Measurements from ENCODE around the gene HRC.

The HRC gene

DNA sequence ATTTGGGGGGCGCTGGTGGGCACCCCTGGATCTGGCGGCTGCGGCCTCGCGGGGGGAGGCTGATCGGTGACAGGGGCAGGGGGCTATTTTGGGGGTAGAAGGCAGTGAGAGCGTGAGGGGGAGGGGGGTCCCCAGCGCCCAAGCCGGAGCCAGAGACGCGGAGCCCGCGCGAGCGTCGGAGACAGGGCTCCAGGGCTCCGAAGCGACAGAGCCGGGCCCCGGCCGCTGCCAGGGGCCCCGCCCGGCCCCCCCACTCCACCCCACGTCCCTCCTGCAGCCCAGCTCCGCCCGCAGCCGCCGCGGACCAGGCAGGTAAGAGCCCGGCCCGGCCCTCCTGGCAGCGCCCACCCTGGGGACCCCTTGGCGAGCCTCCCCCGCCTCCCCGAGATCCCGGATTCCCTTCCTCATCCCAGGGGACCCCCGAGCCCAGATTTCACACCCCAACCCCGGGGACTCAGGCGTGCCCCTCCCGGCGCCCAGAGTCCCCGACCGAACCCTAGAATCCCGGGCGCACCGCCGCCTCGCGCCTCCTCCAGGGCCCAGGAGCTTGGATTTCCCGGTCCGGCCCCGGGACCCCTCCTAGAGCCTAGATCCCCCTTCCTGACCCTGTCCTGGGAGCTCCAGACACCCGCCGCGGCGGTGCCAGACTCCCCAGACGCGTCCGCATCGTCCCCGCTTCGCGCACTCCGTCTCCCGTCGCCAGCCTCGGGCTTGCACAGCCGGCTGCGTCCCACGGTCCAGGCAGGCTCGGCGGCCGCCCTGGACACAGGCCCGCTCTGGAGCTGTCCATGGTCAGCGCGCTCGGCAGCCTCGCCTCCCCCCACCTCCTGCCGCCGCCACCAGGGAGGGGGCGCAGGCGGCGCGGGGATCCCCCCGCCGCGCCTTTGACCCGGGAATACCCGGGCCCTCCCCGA lies 35.5 kb downstream of the HRC start, which contains the start of gene PPFIA3:
TSS of gene PPFIA3 (plus strand) at position 134 of the 914 bp plus-strand sequence. CDS start 8,330 bp downstream, outside the sequence.
- no peaks in the 10 kb centered on the region for H3K27me3 ChIP-seq (ENCODE audit: insufficient read depth, poor library complexity, severe bottlenecking)
- TF ChIP-seq, protein P1, sequence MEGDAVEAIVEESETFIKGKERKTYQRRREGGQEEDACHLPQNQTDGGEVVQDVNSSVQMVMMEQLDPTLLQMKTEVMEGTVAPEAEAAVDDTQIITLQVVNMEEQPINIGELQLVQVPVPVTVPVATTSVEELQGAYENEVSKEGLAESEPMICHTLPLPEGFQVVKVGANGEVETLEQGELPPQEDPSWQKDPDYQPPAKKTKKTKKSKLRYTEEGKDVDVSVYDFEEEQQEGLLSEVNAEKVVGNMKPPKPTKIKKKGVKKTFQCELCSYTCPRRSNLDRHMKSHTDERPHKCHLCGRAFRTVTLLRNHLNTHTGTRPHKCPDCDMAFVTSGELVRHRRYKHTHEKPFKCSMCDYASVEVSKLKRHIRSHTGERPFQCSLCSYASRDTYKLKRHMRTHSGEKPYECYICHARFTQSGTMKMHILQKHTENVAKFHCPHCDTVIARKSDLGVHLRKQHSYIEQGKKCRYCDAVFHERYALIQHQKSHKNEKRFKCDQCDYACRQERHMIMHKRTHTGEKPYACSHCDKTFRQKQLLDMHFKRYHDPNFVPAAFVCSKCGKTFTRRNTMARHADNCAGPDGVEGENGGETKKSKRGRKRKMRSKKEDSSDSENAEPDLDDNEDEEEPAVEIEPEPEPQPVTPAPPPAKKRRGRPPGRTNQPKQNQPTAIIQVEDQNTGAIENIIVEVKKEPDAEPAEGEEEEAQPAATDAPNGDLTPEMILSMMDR (IDR thresholded peaks at IDR 0.05; ENCODE audit: poor library complexity, severe bottlenecking): no peak
- H3K4me1 ChIP-seq (ENCODE audit: insufficient read depth, poor library complexity, severe bottlenecking): no peaks in the 10 kb centered on the region
- ATAC-seq (ENCODE audit: low read depth) (peak; percentile 56), DNase-seq (ENCODE audit: low spot score) (peak; percentile 75)
- H3K36me3 ChIP-seq (ENCODE audit: low read depth): no peaks in the 10 kb centered on the region
- H3K4me3 ChIP-seq (ENCODE audit: severe bottlenecking): peak within 1 kb of the TSS; percentile 55
- peak within 1 kb of the TSS; percentile 59 for H3K27ac ChIP-seq (ENCODE audit: poor library complexity, severe bottlenecking)
- no peaks in the 10 kb centered on the region for H3K9me3 ChIP-seq (ENCODE audit: severe bottlenecking)

DNA sequence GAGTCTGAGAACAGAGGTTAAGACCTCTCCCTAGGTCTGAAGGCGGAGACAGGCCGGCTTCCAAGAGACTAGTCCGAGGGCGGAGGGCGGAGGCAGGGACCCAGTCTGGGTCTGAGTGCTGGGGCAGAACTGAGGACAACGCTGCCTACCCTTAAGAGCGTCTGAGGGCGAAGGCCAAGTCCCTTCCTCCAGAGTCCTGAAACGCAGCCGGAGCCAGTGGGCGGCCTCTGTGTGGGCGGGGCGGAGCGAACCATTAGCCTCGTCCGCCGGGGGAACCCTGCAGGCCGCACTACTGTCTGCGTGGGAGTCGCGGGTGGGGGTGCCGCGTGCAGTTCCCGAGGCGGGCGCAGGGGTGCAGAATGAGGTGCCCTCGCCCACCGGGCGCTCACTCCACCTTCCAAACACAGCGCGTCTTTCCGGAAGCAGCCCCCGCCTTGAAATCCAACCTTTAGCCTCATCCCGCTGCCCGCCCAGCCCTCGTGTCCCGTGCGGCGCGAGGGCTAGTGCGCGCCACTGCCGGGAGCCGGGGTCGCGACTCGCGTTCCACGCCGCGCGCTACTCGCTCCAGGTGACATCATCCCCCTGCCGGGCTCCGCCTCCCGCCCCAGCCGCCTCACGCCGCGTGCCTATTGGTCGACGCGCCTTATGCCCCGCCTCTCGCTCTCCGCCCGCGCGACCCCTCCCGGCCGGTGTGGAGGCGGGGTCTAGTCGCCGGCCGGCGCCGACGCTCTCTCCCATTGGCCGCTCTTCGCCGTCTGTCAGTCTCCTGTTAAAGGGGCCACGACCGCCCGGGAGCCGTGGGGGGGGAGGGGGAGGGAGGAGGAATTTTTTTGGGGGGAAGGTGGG lies 36.4 kb downstream of the HRC start, which contains the start of gene C19orf73:
TSS of gene C19orf73 (minus strand) at position 579 of the 846 bp plus-strand sequence. CDS start at position 458, 121 bp downstream.
- Histone ChIP-seq H3K4me1 (ENCODE audit: insufficient read depth, poor library complexity, severe bottlenecking) (peaks cover 1% of the 10 kb centered on the region), H3K9me3 (ENCODE audit: severe bottlenecking) (no peaks in the 10 kb centered on the region), H3K27me3 (ENCODE audit: insufficient read depth, poor library complexity, severe bottlenecking) (no peaks in the 10 kb centered on the region), H3K4me3 (ENCODE audit: severe bottlenecking) (peak within 1 kb of the TSS; percentile 55), H3K27ac (ENCODE audit: poor library complexity, severe bottlenecking) (peak within 1 kb of the TSS; percentile 59), H3K36me3 (ENCODE audit: low read depth) (no peaks in the 10 kb centered on the region)
- TF ChIP-seq, protein P1 (IDR thresholded peaks at IDR 0.05; ENCODE audit: poor library complexity, severe bottlenecking): no peak
- peak; percentile 90 for DNase-seq (ENCODE audit: low spot score)
- ATAC-seq (ENCODE audit: low read depth): peak; percentile 77

DNA sequence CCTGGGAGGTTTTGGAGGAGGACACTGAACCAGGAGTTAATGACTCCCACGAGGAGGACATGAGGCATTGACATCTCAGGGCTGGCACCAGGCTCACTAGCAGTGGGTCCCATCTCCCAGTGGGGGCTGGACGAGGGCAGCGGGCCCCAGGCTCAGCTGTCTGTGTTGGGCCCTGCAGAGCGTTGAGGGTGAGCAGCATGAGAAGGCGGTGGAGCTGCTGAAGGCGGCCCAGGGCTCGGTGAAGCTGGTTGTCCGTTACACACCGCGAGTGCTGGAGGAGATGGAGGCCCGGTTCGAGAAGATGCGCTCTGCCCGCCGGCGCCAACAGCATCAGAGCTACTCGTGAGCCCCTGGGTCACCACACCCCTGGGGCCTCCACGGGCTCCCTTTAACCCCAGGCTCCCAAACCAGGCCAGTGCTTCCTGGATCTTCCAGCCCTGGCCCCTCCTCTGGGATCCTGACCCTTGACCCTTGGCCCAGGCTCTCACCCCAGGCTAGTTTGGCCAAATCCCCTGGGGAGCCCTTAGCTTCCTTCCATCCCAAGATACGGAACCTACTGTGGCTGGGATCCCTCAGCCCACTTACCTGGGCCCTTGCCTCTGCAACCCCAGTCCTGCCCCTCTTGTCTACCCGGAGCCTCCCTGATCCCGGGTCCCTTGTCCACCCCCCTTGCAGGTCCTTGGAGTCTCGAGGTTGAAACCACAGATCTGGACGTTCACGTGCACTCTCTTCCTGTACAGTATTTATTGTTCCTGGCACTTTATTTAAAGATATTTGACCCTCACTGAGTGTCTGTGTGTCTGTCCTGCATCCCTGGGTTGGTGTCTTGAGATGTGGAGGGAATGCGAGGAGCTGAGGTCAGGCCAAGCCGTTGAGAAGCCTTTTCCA lies 37.3 kb downstream of the HRC start:
- no peak for DNase-seq (ENCODE audit: low spot score)
- ATAC-seq (ENCODE audit: low read depth): no peak
- Histone ChIP-seq H3K9me3 (ENCODE audit: severe bottlenecking) (no peaks in the 10 kb centered on the region), H3K27ac (ENCODE audit: poor library complexity, severe bottlenecking) (peak overlapping the region; percentile 59), H3K27me3 (ENCODE audit: insufficient read depth, poor library complexity, severe bottlenecking) (no peaks in the 10 kb centered on the region), H3K4me1 (ENCODE audit: insufficient read depth, poor library complexity, severe bottlenecking) (peaks cover 4% of the 10 kb centered on the region), H3K4me3 (ENCODE audit: severe bottlenecking) (peak overlapping the region; percentile 55), H3K36me3 (ENCODE audit: low read depth) (no peaks in the 10 kb centered on the region)
- TF ChIP-seq, protein P1 (IDR thresholded peaks at IDR 0.05; ENCODE audit: poor library complexity, severe bottlenecking): no peak

DNA sequence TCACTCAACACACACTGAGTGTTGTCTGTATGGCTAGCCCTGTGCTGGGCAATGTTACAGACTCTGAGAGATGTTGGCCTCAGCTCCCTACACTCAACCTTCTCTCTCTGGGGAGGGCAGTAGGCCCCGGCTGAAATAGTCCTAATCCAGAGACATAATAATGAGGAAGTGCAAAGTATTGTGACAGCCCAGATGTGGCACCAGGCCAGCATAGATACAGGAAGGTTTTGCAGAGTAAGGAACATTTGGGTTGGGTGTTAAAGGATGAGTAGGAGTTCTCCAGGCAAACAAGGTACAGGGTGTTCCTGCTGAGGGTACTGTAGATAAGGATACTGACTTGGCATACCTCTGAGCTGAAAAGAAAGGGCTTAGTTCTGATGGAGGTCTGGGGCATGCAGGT lies 38.7 kb downstream of the HRC start:
- TF ChIP-seq, protein P1 (IDR thresholded peaks at IDR 0.05; ENCODE audit: poor library complexity, severe bottlenecking): no peak
- Histone ChIP-seq H3K4me3 (ENCODE audit: severe bottlenecking) (no peak overlapping the region), H3K27ac (ENCODE audit: poor library complexity, severe bottlenecking) (no peak overlapping the region), H3K27me3 (ENCODE audit: insufficient read depth, poor library complexity, severe bottlenecking) (no peaks in the 10 kb centered on the region), H3K36me3 (ENCODE audit: low read depth) (no peaks in the 10 kb centered on the region), H3K9me3 (ENCODE audit: severe bottlenecking) (no peaks in the 10 kb centered on the region), H3K4me1 (ENCODE audit: insufficient read depth, poor library complexity, severe bottlenecking) (peaks cover 4% of the 10 kb centered on the region)
- no peak for DNase-seq (ENCODE audit: low spot score)
- no peak for ATAC-seq (ENCODE audit: low read depth)

Data from RWPE2 (cell line).